ENCODE results near the gene CHST12.
"Not testable (repeated sequence)": the region's sequence is repeated elsewhere in the genome, so short reads cannot be mapped to it uniquely, and the experiment has no call there.

Gene CHST12

DNA sequence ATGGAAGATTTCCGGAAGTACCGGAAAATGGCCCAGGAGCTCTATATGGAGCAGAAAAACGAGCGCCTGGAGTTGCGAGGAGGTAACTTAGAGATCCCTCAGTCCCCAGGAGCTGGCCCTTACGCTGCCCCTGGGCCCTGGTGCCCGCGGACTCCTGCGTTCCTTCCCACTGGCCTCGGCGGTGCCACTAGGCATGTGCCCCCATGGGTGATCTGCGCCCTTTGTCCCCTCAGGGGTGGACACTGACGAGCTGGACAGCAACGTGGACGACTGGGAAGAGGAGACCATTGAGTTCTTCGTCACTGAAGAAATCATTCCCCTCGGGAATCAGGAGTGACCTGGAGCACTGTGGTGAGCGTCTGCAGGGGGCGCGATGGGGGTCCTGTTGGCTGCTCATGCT is 24.2 kb upstream of the CHST12 start:
- no peak for DNase-seq

- DNase-seq: no peak
These were observed 23.5 kb upstream of the CHST12 start for GRCh38 chr7:2379821-2380450.

- no peak for DNase-seq
These were observed 22.9 kb upstream of the CHST12 start for GRCh38 chr7:2380461-2380860.

DNA sequence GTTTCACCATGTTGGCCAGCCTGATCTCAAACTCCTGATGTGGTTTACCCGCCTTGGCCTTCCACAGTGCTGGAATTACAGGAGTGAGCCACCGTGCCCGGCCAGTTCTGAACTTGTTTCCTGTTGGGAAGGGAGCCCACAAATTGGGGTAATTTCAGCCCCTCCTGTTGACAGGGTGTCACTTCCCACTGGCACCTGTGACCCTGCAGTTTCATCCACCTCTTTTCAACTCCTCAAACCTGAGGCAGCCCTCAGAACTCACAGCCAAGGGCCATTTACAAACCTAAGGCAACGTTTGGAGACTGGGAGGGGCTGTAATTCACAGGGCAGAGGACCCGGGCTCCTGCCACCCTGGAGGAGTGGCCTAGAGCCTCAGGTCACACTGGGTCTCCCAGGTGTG is 22.2 kb upstream of the CHST12 start:
- no peak for DNase-seq

DNA sequence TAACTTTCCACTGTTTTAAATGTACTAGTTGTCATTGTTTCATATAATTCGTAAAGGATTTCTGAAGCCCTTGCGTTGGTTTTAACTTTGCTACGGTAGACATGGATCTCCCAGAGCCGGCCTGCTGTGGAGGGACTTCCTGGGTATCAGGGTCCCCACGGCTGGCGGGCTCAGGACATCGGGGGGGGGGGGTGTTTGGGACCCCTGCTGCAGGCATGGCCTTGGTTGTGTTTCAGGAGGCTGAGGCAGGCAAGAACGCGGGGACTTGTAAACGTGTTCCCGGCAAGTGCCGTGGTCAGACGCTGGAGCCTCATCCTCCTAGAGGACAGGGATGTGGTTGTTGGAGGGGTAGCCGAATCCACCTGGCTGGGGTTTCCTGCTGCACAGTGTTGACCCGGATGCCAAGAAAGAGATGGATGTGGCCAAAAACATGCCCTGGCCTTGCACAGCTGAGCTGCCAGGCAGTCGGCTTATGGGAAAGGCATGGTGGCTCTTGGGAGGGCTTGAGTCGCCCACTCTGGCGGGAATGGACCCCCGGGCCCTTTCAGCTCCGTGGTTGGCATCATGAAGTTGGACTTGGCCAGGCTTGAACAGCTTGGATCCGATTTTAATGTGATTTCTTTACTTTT is 21.4 kb upstream of the CHST12 start:
- DNase-seq: no peak

DNA sequence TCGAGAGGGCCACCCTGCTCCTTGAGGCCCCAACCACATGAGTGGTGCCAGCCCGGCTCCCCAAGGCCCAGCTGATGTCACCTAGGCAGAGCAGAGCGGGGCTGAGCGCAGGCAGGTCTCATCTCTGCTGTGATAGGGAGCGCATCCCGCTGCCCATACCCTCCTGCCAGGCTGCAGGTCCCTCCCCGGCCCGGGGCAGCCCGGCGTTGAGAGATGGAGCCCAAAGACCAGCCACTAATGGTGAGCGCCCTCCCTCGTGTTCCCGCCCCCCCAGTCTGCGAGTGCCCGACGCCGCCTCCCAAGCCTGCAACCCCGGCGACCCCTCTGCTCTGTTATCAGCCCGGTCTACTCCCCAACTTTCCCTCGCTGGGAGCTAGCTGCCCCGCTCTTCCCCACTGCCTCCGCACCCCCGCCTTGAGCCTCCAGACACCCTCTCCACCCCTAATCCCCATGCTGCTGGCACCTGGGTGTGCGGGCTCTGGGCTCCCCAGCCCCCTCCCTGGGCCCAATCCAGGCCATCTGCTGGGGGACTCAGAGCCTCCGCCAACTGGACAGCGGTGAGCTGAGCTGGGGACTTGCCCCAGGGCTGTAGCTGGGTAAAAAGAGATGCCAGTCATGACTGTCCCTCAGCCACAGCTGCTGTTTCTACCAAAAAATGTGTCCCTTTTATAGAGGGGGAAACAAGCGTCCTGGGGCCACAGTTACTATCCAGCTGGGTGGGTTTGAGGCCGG is 19.7 kb upstream of the CHST12 start:
- DNase-seq: no peak

DNA sequence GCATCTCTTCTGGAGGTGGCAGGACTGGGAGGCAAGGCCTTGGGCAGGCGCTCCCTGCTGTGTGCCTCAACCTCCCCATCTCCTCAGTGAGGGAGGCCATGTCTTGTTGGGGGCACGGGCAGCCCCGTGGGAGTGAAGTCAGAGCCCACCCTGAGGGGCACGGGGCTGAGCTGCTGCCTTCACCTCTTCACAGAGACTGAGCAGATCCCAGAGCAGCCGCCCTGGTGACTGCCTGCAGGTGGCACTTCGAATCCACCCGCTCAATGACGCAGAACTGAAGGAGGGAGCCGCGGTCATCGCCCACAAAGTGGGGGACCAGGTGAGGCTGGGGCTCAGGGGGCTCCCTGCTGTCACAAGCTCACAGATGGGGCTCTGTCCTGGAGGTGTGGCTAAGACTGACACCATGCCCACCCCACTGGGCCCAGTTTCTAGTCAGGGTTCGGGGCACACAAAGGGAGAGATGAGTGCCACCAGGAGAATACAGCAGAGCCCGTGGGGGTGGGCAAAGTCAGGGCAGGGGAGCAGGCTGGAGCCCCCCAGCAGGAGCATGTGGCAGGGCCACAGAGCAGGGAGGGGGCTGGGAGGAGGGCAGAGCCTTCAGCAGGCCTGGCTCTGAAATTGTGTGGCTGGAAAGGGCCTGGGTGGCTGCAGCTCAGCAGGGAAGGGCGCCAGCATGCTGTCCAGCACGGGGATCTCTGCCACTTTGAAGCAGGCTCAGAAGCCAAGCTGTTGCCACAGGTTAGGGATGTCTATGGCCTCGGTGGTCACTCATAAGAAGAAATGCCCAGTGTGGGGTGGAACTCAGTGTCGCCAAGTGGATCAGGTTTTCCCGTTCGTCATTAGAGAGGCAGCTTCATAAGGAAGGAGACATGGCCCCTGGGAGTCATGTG is 18.8 kb upstream of the CHST12 start:
- no peak for DNase-seq

- DNase-seq: not testable (repeated sequence)
These were observed 17.3 kb upstream of the CHST12 start for GRCh38 chr7:2386122-2386521.

DNA sequence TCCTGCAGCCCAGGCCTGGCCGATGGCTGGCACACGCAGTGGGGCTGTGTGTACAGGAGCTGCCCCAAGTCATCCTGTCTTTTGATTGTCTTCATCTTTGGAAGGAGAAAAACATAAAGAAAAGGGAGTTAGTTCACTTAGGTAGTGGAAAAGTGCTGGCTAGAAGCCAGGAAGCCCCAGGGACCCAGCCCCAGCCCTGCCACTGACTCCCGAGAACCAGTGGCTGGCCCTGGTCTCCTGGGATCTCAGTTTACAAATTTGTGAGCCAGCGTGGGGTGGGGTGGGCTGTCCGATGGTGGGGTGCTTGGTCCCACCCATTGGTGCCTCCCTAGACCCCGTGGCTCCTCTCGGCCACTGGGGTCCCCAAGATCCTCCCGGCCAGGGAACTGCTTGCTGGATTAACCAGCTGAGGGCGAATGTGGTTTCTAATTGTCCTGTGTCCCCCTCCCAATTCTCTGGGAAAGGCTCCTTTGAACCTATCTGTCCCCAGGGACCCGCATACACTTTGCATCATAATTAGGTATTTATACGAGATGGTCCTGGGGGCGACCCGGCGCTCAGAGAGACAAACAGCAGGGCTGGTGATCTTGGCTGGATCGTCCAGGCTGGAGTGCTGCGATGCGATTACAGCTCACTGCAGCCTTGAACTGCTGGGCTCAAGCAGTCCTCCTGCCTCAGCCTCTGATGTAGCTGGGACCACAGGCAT is 16.3 kb upstream of the CHST12 start:
- no peak for DNase-seq

DNA sequence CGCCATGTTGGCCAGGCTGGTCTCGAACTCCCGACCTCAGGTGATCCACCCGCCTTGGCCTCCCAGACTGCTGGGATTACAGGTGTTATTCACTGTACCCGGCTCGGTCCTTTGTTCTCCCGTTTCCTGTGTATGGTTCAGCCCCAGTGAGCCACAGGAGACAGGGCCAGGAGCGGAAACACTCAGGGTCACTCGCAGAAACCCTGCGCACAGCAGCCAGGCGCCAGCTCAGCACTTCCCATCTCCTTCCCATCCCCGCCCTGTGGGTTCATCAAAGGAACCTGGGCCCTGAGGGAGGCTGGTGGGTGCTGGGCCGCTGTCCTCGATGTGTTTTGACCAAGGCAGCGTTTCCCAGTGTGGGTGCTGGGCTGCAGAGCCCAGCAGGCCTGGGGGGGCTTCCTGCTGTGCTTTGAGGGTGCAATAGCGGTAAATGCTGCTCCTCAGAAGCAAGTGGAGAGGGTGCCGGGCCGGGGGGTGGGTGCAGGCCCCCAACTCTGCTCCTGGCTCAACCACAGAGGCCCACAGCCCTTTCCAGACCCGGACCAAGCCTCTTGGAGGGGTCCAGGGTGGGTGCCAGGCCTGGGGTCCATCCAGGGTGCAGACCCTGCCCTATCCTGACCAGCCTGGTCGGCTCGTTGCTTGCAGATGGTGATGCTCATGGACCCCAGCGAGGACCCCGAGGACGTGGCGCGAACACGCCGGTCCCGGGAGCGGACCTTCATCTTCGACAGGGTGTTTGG is 15.3 kb upstream of the CHST12 start:
- peak; percentile 27 for DNase-seq

DNA sequence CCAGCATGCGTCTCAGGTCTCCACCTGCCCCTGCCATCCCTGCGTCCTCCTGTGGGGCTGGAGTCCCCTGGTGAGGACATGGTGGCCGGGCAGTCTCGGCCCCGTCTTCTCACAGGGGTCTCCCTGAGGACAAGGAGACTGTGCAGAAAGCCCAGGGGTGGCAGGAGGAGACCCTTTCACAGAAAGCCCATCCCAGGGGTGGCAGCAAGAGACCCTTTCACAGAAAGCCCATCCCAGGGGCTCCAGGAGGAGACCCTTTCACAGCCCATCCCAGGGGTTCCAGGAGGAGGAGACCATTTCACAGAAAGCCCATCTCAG is 14.8 kb upstream of the CHST12 start:
- DNase-seq: no peak

DNA sequence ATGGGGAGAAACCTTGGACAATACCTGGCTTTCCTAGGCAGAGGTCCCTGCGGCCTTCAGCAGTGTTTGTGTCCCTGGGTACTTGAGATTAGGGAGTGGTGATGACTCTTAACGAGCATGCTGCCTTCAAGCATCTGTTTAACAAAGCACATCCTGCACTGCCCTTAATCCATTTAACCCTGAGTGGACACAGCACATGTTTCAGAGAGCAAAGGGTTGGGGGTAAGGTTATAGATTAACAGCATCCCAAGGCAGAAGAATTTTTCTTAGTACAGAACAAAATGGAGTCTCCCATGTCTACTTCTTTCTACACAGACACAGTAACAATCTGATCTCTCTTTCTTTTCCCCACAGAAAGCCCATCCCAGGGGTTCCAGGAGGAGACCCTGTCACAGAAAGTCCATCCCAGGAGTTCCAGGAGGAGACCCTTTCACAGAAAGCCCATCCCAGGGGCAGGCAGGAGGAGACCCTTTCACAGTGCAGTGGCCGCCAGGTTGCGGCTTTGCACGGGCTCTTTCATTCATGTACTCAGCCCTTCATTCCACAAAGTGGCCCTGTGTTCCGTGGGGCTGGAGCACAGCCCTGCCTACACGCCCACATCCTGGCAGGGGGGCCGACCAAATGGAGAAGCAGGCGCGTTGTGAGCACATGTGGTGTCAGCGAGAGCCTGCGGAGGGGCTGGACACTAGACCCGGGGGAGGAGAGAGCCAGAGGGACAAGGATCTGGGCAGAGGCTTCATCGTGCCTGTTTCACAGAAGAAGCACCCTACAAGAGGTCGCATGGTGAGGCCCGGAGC is 13.2 kb upstream of the CHST12 start:
- not testable (repeated sequence) for DNase-seq

DNA sequence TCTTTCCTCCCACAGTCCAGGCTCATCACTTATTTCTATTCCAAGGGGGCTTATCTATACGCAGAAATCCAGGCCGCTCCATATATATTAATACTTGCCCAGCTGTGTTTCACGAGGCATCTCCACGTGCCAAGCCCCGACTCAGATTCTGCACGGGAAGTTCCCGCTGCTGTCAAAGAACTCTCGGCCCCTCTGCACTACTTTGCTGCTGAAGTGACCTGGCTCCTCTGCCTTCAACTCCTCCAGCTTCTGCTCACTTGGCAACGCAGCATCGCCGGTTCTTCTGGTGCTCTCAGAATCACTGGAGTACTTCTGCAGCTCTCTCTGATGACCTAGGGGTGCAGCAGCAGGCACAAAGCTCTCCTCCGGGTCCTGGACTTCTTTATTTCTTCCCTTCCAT is 9.7 kb upstream of the CHST12 start:
- no peak for DNase-seq

GRCh38 chr7:2394566-2395082 is 8.8 kb upstream of the CHST12 start:
- no peak for DNase-seq

DNA sequence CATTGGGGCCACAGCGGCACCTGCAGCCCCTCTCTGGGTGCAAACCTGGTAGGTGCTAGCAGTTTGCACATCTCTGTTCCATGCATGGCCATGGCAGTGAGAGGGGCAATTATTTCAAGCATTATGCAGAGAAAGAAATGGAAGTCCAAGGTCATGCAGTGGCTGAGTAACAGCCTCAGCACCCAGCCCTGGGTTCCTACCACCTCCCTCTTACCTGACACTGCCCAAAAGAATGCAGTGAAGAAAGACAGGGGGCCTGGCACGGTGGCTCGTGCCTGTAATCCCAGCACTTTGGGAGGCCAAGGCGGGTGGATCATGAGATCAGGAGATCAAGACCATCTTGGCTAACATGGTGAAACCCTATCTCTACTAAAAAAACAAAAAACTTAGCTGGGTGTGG is 4.9 kb upstream of the CHST12 start:
- no peak for DNase-seq

DNA sequence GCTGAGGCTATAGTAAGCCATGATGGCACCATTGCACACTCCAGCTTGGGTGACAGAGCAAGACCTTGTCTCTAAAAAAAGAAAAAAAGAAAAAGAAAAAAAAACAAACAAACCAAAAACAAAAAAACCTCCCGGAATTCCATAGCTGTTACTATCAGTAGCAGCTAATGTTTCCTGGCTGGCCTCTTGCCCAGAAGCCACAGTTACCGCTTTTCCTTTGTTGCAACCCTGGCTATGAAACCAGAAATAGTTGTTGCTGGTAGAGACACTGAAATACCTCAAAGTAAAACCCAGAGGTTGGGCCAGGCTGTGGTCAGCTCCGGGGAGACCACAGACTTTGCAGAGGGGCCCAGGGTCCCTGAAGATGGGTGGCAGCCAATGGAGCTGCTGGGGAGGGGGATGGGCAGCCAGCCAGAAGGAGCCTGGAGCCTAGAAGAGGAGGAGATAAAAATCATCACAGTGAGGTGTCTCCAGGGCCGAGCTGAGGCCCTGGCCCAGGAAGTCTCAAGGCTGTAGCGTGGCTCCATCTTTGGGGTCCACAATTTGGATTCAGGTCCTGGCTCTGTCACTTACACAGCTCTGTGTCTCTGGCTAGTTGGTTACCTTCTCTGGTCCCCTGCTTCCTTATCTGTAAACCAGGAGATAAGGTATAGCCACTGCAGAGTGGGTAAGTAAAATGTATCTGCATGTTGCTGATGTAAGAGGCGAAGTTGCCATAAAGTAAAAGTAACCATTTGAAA is 3.4 kb upstream of the CHST12 start:
- DNase-seq: no peak

DNA sequence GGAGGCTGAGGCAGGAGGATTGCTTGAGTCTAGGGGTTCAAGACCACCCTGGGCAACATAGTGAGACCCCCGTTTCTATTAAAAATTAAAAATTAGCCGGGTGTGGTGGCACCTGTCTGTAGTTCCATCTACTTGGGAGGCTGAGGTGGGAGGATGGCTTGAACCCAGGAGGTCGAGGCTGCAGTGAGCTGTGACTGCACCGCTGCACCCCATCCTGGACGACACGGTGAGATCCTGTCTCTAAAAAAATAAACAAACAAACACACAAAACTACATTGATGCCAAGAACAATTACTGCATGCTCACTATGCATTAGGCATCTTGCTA is 761 bp upstream of the CHST12 start:
- DNase-seq: no peak

DNA sequence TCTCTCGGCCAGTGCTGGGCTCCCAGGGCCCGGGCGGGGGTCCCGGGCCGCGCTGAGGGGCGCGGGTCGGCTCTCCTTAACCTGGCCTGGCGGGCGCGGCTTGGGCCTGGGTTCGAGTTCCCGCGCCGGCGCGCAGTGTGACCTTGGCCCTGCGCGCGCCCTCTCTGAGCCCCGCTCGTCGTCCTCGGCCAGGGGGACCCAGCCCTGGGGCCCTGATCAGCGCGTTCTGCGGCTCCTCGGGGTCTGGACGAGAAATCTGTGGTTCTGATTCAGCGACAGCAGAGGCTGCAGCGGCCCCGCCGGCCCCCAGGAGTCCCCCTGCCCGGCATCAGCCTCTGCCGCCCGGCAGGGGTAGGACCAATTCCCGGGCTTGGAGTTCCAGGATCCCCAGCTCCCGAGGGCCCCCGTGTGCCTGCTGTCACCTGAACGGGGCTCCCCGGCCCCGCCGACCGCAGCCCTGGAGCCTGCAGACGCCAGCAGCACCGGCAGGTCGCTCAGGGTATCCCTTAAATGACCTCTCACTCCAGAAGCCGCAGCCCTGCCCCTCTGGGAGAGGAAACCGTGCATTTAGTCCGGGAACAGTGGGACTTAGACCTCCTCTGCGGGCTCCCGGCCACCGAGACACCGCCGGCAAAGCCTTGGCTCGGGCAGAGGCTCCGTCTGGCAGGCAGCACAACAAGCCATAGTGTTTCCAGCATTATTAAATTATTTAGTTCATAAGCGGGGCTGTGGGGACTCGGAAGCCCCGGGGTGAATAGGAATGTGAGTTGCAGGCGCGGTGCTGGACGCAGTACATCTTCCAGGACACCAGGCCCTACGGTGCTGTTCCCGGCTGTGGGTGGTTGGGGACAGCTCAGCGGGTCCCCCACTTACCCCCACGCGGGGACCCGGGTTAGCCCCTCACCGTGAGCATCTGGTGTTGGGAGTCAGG is 572 bp downstream of the CHST12 start:
- DNase-seq: peak; percentile 34

GRCh38 chr7:2404714-2405119 is 1.3 kb downstream of the CHST12 start:
- DNase-seq: no peak

All from NCI-H510A (cell line).